Measurements from ENCODE around the gene ZMYM2.
"Not testable (repeated sequence)": the region's sequence is repeated elsewhere in the genome, so short reads cannot be mapped to it uniquely, and the experiment has no call there.

DNA sequence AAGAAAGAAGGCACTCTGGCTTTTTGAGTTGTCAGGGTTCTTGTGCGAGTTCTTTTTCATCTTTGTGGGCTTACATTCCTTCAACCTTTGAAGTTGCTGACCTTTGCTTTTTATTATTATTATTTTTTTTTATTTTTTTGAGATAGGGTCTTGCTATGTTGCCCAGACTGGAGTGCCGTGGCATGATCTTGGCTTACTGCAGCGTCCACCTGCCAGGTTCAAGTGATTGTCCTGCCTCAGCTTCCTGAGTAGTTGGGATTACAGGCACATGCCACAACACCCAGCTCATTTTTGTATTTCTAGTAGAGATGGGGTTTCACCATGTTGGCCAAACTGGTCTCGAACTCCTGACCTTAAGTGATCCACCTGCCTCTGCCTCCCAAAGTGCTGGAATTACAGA lies 84.1 kb downstream of the ZMYM2 start:
- TF ChIP-seq, protein P1, sequence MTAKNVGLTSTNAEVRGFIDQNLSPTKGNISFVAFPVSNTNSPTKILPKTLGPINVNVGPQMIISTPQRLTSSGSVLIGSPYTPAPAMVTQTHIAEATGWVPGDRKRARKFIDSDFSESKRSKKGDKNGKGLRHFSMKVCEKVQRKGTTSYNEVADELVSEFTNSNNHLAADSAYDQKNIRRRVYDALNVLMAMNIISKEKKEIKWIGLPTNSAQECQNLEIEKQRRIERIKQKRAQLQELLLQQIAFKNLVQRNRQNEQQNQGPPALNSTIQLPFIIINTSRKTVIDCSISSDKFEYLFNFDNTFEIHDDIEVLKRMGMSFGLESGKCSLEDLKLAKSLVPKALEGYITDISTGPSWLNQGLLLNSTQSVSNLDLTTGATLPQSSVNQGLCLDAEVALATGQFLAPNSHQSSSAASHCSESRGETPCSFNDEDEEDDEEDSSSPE (CRISPR knock-in tag; IDR thresholded peaks at IDR 0.05): not testable (repeated sequence)
- TF ChIP-seq, protein P2, sequence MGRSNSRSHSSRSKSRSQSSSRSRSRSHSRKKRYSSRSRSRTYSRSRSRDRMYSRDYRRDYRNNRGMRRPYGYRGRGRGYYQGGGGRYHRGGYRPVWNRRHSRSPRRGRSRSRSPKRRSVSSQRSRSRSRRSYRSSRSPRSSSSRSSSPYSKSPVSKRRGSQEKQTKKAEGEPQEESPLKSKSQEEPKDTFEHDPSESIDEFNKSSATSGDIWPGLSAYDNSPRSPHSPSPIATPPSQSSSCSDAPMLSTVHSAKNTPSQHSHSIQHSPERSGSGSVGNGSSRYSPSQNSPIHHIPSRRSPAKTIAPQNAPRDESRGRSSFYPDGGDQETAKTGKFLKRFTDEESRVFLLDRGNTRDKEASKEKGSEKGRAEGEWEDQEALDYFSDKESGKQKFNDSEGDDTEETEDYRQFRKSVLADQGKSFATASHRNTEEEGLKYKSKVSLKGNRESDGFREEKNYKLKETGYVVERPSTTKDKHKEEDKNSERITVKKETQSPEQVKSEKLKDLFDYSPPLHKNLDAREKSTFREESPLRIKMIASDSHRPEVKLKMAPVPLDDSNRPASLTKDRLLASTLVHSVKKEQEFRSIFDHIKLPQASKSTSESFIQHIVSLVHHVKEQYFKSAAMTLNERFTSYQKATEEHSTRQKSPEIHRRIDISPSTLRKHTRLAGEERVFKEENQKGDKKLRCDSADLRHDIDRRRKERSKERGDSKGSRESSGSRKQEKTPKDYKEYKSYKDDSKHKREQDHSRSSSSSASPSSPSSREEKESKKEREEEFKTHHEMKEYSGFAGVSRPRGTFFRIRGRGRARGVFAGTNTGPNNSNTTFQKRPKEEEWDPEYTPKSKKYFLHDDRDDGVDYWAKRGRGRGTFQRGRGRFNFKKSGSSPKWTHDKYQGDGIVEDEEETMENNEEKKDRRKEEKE (IDR thresholded peaks at IDR 0.05): not testable (repeated sequence)
- TF ChIP-seq RAD21 (CRISPR knock-in tag; IDR thresholded peaks at IDR 0.05): not testable (repeated sequence)
